ENCODE data around the gene ASTN1. TPM values are rescaled to one million over a fixed set of nuclear protein-coding genes. Genes with fewer than 3 reads are reported as not detected.

ASTN1 gene
- polyA plus RNA-seq, 1 of the 3 experiments (the other 2 are of a cell fraction): 0.13 TPM

DNA sequence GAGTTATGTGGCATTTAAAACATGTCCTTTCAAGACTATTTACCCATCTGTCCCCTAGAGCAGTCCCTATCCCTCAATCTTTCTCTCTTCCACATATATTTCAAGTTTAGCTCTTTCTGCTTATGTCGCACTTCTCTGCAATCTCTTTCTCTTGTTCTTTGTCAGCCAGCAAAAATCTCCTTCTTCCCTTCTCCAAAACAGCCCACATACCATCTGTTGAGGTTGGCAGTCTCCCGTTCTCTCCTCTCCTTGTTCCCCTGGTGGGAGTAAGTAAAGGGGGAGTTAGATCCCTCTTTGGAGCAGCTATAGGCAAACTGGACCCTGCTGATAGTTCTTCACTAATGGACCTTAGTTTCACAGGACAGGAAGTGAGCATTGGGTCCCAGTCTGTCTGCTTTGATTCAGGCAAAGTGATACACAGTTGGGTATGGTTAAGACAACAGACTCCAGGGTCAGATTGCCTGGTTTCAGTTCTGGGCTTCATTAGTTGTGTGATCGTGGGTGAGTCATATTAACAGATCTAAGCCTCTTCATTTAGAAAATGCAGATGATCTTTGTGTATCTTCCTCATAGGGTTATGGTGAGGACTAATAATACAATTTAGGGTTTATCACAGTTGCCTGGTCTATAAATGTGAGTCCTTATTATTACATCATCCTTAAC is 25.9 kb upstream of the ASTN1 start (continued):
- TF ChIP-seq, protein P1, sequence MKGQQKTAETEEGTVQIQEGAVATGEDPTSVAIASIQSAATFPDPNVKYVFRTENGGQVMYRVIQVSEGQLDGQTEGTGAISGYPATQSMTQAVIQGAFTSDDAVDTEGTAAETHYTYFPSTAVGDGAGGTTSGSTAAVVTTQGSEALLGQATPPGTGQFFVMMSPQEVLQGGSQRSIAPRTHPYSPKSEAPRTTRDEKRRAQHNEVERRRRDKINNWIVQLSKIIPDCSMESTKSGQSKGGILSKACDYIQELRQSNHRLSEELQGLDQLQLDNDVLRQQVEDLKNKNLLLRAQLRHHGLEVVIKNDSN (IDR thresholded peaks at IDR 0.05; ENCODE audit: borderline replicate concordance, low read depth): no peak
- TF ChIP-seq FOXJ3 (CRISPR knock-in tag; IDR thresholded peaks at IDR 0.05): no peak
- no peak for TF ChIP-seq NRF1 (IDR thresholded peaks at IDR 0.05; ENCODE audit: low read depth, low read length)
- no peak for TF ChIP-seq NFIC (IDR thresholded peaks at IDR 0.05; ENCODE audit: borderline replicate concordance)
- TF ChIP-seq, protein P2, sequence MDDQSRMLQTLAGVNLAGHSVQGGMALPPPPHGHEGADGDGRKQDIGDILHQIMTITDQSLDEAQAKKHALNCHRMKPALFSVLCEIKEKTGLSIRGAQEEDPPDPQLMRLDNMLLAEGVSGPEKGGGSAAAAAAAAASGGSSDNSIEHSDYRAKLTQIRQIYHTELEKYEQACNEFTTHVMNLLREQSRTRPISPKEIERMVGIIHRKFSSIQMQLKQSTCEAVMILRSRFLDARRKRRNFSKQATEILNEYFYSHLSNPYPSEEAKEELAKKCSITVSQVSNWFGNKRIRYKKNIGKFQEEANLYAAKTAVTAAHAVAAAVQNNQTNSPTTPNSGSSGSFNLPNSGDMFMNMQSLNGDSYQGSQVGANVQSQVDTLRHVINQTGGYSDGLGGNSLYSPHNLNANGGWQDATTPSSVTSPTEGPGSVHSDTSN (IDR thresholded peaks at IDR 0.05): no peak

DNA sequence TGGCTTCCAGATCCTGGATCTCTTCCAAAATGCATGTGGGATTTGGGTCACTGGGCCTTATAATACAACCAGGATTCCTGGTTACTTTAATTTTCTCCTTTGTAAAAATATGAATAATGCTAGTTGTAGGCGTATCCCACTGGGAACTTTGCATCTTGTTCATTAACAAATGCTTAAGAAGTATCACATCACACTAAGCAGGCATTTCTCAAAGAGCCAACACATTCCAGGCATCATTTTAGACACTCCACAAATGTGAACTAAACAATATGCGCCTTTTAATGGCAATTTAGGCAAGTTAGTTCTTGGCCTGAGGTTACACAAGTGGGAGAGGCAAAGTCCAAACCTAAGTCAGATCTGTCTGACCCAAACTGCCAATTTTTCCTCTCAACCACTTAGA is 22.1 kb upstream of the ASTN1 start:
- POLR2A ChIA-PET: no interaction called here
- CTCF ChIA-PET: no interaction called here
- WGBS (ENCODE audit: low lambda C conversion rate): 66% methylated on average over 2 of the region's 2 CpGs

DNA sequence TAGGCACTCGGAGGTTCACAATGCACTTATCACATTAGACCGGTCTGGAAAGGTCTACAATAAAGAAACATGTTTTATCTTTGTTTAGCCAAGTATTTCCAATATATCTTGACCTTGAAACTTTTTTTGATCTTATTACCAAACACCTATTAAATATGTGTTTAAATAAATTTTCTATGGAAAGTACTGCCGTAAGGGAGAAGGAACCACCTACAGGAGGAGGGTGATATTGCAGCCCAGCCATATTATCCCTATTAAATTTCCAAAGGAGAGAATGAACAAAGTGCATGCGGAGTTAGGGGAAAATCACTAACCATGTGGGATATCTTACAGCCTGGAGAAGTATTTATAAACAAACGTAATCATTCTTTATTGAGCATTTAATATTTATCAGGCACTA is 20.7 kb upstream of the ASTN1 start:
- no peaks in the 10 kb centered on the region for H3K36me3 ChIP-seq (replicated peaks in 1 of 2; ENCODE audit: control insufficient read depth in 1 of 2, insufficient read depth in 2 of 2, low read length in 1 of 2)
- H3K4me1 ChIP-seq (ENCODE audit: control insufficient read depth in 1 of 2, insufficient read depth in 2 of 2, low read depth in 1 of 2, low read length in 1 of 2): peaks cover 0 to 27% of the 10 kb centered on the region in 2 experiments; a peak in 2 of 4 replicates
- no peak overlapping the region for H3K9ac ChIP-seq
- TF ChIP-seq, protein P3, sequence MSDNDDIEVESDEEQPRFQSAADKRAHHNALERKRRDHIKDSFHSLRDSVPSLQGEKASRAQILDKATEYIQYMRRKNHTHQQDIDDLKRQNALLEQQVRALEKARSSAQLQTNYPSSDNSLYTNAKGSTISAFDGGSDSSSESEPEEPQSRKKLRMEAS (IDR thresholded peaks at IDR 0.05; ENCODE audit: low read depth): no peak
- TF ChIP-seq, protein P4, sequence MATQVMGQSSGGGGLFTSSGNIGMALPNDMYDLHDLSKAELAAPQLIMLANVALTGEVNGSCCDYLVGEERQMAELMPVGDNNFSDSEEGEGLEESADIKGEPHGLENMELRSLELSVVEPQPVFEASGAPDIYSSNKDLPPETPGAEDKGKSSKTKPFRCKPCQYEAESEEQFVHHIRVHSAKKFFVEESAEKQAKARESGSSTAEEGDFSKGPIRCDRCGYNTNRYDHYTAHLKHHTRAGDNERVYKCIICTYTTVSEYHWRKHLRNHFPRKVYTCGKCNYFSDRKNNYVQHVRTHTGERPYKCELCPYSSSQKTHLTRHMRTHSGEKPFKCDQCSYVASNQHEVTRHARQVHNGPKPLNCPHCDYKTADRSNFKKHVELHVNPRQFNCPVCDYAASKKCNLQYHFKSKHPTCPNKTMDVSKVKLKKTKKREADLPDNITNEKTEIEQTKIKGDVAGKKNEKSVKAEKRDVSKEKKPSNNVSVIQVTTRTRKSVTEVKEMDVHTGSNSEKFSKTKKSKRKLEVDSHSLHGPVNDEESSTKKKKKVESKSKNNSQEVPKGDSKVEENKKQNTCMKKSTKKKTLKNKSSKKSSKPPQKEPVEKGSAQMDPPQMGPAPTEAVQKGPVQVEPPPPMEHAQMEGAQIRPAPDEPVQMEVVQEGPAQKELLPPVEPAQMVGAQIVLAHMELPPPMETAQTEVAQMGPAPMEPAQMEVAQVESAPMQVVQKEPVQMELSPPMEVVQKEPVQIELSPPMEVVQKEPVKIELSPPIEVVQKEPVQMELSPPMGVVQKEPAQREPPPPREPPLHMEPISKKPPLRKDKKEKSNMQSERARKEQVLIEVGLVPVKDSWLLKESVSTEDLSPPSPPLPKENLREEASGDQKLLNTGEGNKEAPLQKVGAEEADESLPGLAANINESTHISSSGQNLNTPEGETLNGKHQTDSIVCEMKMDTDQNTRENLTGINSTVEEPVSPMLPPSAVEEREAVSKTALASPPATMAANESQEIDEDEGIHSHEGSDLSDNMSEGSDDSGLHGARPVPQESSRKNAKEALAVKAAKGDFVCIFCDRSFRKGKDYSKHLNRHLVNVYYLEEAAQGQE (IDR thresholded peaks at IDR 0.05; ENCODE audit: low read depth, low read length): no peak
- TF ChIP-seq, protein P2 (IDR thresholded peaks at IDR 0.05): no peak
- TF ChIP-seq, protein P5, sequence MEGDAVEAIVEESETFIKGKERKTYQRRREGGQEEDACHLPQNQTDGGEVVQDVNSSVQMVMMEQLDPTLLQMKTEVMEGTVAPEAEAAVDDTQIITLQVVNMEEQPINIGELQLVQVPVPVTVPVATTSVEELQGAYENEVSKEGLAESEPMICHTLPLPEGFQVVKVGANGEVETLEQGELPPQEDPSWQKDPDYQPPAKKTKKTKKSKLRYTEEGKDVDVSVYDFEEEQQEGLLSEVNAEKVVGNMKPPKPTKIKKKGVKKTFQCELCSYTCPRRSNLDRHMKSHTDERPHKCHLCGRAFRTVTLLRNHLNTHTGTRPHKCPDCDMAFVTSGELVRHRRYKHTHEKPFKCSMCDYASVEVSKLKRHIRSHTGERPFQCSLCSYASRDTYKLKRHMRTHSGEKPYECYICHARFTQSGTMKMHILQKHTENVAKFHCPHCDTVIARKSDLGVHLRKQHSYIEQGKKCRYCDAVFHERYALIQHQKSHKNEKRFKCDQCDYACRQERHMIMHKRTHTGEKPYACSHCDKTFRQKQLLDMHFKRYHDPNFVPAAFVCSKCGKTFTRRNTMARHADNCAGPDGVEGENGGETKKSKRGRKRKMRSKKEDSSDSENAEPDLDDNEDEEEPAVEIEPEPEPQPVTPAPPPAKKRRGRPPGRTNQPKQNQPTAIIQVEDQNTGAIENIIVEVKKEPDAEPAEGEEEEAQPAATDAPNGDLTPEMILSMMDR (IDR thresholded peaks at IDR 0.05): peak; percentile 55
- TF ChIP-seq RAD21 (IDR thresholded peaks at IDR 0.05; ENCODE audit: low read length) (no peak), GABPA (IDR thresholded peaks at IDR 0.05; ENCODE audit: low read depth) (no peak)
- WGBS (ENCODE audit: low lambda C conversion rate): 60% methylated on average over 5 of the region's 5 CpGs
- no peak for DNase-seq
- no peak overlapping the region for H3K4me3 ChIP-seq (ENCODE audit: low read depth in 2 of 2, low read length in 1 of 2)
- CTCF ChIA-PET: interaction anchor here (1.5 to 5.3 kb wide), 2 partner anchors 287 to 761 kb away, joined by 3 to 131 read pairs; no protein-coding TSS in a partner anchor
- H3K4me2 ChIP-seq: no peak overlapping the region
- POLR2A ChIA-PET: no interaction called here
- H2AFZ ChIP-seq (ENCODE audit: low read depth): no peak overlapping the region
- H3K79me2 ChIP-seq (ENCODE audit: insufficient read depth): no peaks in the 10 kb centered on the region
- no peaks in the 10 kb centered on the region for H3K9me3 ChIP-seq
- no peaks in the 10 kb centered on the region for H3F3A ChIP-seq (replicated peaks; ENCODE audit: insufficient read depth)
- no peaks in the 10 kb centered on the region for H3K9me2 ChIP-seq
- peaks cover 8% of the 10 kb centered on the region; the same call in 1 of the 2 replicates for H3K27me3 ChIP-seq (ENCODE audit: insufficient read depth)
- H3K27ac ChIP-seq (ENCODE audit: low read depth in 2 of 2, low read length in 1 of 2): no peak overlapping the region
- H4K20me1 ChIP-seq (ENCODE audit: insufficient read depth): no peaks in the 10 kb centered on the region

More for the DNA sequence above, 22.1 kb upstream of the ASTN1 start:
- no peaks in the 10 kb centered on the region for H3F3A ChIP-seq (replicated peaks; ENCODE audit: insufficient read depth)
- H3K79me2 ChIP-seq (ENCODE audit: insufficient read depth): no peaks in the 10 kb centered on the region
- H3K9ac ChIP-seq: no peak overlapping the region
- H3K9me2 ChIP-seq: no peaks in the 10 kb centered on the region
- H3K27me3 ChIP-seq (ENCODE audit: insufficient read depth): no peaks in the 10 kb centered on the region
- no peak for DNase-seq
- no peaks in the 10 kb centered on the region for H3K36me3 ChIP-seq (replicated peaks in 1 of 2; ENCODE audit: control insufficient read depth in 1 of 2, insufficient read depth in 2 of 2, low read length in 1 of 2)
- H3K4me3 ChIP-seq (ENCODE audit: low read depth in 2 of 2, low read length in 1 of 2): no peak overlapping the region
- H3K9me3 ChIP-seq: no peaks in the 10 kb centered on the region
- no peak overlapping the region for H2AFZ ChIP-seq (ENCODE audit: low read depth)
- H3K4me1 ChIP-seq (ENCODE audit: control insufficient read depth in 1 of 2, insufficient read depth in 2 of 2, low read depth in 1 of 2, low read length in 1 of 2): peaks cover 0 to 22% of the 10 kb centered on the region in 2 experiments; a peak in 2 of 4 replicates
- H3K4me2 ChIP-seq: no peak overlapping the region
- no peak overlapping the region for H3K27ac ChIP-seq (ENCODE audit: low read depth in 2 of 2, low read length in 1 of 2)
- H4K20me1 ChIP-seq (ENCODE audit: insufficient read depth): no peaks in the 10 kb centered on the region
- TF ChIP-seq ELF1 (IDR thresholded peaks at IDR 0.05) (no peak), EZH2phosphoT487 (IDR thresholded peaks at IDR 0.05; ENCODE audit: borderline replicate concordance, low read depth) (no peak)
